Colon (tissue), 2 donors: Measurements from ENCODE around the gene KRT24.

Experiments
- FAIRE-seq: peaks from 2 replicates; lab custom pipeline; 2012; peaks lifted over from hg19 to GRCh38; lab: Jason Lieb, UNC
- donor health status: control.
- donor health status: control.

Gene KRT24

DNA sequence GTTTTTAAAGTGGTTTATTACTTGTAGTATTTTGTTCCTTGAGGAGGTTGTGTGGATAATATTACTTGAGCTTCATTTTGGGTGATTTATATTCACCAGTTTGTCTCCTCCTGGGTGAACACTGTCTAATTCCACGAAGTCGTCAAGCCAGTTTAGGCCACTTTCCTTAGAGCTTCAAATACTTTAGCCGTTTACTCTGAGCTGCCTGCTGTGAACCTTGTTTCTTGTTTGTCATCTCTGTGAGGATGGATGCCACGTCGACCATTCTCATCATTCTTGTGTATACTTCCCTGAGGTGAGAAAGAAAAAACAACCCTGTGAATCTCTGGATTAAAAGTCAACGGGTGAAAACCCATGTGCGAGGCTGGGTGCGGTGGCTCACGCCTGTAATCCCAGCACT, 9.0 kb downstream of the KRT24 start:
- FAIRE-seq, result no peak

DNA sequence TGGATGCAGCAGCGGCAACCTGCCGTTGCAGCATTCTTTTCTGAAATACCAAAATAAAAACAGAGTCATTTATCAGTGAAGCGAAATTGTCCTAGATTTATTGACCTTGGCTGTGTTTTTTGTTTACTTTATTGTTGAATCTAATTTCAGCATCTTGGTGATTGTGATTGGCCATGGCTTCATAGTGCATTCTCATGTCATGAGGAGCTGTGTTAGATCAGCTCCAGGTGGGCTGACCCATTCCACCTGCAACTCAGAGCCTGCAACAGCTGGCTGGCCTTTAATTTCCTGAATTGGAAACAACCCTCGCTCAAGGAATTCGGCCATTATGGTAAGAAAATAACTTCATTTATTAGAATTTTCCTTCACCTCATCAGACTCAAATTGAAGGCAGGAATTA, 16.4 kb downstream of the KRT24 start:
- no peak for FAIRE-seq

DNA sequence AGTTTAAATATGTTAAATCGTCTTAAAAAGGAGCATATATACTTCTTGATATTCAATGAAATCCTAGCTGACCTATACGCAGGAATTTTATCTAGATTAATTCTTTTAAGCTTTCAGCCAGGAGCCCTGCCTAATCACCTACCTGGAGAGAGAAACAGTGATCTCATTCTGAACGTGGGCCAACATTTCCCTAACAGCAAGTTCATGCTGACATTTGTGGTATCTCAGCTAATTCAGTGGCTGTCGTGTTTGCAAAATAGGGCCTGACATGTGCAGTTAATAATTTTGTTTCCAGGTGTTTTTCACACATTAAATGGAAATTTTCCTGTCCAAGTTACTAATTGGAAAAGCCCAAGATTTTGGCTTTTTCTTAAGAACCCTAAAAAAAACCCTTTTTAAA, 17.4 kb downstream of the KRT24 start:
- FAIRE-seq, result no peak

DNA sequence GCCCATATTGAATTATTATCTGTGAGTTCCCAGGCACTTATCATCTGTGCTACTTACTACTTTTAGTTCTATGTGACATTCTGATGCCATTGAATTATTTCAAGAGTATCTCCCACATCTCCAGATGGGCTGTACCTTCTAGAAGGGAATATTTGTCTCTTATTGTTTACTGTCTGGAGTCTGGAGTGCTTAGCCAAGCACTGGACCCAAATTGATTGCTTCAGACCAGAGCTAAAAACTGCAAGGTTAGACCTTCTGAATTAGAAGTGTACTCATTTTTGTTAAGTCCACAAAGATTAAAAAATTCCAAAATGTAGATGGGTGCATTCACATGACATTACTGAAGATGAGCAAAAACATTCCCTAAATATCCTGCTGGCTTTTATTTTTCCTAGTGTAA, 22.6 kb downstream of the KRT24 start:
- no peak for FAIRE-seq

DNA sequence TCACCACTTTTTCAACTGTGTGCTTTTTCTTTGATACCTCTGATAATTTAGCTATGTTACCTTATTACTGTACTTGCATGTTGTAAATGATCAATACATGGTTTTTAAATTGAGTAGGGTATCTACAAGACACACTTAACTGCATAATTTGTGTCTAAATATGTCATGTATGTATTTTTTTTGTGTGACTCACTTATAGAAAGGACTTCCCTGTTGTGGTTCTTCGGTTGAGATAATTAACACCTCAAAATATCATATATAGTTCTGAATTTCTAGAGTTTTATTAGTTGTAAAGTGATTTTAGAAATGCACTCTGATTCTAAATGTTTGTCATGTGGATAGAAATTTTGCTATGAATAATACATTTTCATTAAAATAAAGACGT, 24.0 kb downstream of the KRT24 start:
- no peak for FAIRE-seq

DNA sequence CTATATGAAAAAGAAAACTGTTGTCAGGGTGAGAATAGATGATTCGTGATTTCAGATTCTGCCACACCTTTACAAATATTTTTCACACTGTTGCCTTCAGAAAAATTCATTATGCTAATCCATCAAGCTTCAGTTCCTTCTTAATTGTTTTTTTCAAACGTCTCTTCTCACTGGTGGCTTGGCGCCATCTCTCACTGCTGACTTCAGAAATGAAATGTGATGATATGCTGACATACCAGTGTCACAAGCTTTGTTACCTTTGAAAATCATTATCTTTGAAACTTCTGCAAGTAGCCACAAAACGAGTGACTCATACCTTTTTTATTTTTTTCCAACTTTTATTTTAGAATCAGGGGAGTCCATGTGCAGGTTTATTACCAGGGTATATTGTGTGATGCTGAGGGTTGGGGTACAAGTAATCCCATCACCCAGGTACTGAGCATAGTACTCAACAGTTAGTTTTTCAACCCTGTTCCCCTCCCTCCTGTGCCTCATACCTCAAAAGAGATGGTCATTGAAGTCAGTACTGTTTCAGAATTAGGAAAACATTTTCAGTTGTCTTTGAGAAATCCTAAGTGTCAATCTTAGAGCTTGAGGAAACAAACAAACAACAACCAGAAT, 24.5 kb downstream of the KRT24 start:
- FAIRE-seq, result no peak

DNA sequence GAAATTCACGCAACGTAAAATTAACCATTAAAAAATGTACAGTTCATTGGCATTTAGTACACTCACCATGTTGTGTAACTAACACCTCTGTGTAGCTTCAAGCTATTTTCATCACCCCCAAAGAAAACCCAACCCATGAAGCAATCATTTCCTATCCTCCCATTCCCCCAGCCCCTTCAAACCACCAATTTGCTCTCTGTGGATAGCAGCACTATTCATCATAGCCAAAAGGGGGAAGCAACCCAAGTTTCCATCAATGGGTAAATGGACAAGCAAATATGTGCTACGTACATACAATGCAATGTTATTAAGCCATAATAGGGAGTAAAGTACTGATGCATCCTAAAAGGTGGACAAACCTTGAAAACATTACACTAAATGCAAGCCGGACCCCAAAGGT, 27.6 kb downstream of the KRT24 start:
- no peak for FAIRE-seq

DNA sequence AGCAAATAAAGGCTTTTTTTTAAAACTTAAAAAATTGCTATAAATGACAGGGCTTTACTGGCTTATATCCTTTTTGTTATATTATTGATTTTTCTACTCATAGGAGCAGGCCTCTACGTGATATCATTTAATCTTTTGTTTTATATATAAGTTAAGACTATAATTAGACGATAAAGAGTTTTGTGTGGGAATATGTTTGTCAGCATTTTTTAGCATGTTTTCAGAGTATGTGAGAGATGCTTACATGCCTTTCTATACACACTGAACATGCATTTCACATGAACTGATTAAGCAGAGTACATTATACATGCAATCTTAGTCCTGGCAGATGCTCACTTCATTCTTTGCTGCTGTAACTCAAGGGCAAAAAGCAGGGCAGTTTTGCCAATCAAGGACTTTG, 30.9 kb downstream of the KRT24 start:
- FAIRE-seq, result no peak

DNA sequence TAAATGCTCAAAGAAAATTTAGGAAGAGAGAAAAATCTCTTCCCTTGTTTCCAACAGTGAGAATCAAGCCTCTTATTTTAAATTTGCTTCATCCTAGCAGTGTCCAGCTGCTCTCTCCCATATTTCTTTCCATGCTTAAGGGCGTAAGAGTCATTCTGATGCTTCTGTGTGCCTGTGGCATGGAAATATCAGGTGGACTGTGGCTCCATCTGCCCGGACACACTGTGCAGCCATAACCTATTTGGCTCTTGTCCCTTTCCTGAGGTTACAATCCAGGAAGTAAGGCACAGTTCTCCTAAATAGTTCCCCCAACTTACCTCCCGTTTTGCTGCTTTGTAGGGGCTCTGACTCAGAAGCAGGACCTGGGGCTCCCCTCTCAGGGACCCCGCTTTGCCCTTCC, 32.3 kb downstream of the KRT24 start:
- no peak for FAIRE-seq

DNA sequence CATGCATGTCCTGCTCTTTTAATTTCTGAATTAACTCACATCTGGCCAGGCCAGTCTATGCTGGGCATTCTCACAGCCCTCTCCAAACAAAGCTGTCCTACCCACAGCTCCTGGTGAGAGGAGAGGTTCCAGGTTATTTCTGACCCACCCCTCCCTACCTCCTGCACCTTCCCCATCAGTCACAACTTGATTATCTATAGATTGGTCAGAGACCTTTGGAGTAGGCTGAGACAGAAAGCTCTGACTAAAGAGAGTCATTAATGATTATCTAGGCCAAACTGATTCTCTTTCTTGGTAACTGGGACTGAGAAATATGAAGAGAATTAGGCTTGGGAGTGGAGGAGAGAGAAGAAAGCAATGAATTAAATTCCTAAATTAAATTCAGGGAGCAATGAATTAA, 37.2 kb downstream of the KRT24 start:
- FAIRE-seq, result no peak

DNA sequence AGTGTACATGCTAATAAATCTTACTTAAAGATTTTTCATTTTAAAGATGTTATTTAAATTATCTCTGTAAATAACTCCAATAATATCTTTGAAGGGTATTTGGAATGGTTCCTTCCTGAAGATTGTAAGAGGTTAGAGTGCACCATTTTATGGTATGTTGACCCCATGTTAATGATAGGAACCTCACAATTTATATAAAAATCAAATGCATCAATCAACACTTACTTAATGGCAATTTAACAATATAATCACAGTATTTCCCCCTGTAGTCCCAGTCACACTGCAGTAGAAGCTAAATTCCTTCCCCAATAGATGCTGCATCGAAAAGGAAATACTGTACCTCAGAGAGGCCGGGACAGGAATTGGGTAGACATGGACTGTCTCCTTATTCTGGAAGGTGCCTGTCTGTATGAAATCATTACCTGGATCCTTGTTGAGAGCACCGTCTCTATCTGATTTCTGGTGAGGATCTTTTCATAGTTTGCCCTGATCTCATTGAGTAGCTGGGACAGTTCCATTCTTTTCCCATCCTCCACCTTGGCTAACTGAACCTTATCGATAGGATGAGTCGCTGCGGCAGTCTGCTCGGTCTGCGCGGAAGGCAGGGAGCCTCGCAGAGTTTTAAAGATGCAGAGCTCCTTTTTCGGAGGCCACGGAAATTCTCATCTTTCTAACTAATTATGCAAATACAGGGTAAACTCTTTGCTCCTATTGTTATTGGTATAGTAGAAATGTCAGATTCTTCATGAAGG, 38.8 kb downstream of the KRT24 start, which contains the start of gene KRT222:
Gene KRT222, minus strand, starts transcription at position 596 of the 752 bp plus-strand sequence. Its CDS starts 78 bp downstream, at position 518.
- FAIRE-seq, result no peak

DNA sequence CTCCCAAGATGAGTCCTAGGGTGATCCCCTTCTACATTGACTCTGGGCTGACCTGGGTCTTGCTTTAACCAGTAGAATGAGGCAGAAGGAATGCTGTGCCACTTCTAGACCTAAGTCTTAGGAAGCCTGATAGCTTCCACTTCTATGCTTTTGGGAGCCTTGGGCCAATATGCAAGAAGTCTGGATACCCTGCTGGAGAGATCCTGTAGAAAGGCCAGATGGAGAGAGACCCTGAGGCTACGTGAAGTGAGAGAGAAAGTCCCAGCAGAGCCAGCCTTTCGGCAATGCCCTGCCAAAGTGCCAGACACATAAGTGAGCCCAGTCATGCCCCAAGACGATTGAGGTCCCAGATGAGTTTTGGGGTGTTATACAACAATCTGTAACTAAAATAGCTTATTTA, 40.3 kb downstream of the KRT24 start:
- no peak for FAIRE-seq

DNA sequence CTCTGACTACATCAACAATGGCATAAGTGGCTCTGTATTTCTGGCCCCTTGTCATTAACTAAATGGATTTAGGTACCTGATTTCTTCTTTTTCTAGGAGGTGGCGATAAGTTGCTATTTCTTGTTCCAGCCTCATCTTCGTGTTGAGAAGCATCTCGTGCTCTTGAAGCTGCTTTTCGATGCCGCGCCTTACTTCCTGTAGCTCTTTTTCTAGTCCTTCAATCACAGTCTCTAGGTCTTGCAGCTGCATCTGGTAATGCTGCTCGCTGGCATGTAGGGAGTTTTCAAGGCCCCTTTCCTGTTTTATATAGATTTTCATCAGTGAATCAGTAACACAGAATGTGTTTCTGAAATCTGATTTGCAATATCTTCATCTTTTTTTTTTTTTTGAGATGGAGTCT, 43.6 kb downstream of the KRT24 start:
- FAIRE-seq, result no peak

DNA sequence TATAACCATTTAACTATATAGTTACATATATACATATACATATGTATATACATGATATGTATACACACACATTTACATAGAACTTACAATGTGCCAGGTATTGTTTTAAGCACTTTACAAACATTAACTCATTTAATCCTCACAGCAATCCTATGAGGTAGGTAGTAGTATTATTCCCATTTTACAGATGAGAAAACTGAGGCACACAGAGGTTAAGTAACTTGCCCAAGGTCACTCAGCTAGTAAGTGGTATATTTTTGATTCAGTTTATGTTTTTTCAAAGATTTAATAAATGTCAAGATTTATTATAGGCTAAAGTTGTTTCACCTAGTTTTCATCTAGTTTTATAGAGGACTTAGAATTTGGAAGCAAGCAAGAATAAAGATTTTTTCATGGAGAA, 45.2 kb downstream of the KRT24 start:
- no peak for FAIRE-seq

DNA sequence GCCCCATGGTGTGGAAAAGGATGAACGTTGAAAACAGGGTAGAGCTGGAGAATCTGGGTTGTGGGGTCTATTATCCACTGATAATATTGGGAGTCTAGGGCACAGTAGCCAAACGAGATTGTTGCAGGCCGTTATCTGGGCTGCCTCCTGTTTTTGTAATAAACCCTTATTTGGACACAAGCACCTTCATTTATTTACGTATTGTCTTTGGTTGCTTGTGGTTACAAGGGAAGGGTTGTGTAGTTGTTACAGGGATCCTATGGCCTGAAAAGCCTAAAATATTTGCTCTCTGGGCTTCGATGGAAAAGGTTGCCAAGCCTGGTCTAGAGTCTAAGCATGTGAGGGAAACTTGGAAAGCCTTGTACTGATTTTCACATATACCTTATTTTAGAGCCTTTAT, 51.6 kb downstream of the KRT24 start:
- no peak for FAIRE-seq

DNA sequence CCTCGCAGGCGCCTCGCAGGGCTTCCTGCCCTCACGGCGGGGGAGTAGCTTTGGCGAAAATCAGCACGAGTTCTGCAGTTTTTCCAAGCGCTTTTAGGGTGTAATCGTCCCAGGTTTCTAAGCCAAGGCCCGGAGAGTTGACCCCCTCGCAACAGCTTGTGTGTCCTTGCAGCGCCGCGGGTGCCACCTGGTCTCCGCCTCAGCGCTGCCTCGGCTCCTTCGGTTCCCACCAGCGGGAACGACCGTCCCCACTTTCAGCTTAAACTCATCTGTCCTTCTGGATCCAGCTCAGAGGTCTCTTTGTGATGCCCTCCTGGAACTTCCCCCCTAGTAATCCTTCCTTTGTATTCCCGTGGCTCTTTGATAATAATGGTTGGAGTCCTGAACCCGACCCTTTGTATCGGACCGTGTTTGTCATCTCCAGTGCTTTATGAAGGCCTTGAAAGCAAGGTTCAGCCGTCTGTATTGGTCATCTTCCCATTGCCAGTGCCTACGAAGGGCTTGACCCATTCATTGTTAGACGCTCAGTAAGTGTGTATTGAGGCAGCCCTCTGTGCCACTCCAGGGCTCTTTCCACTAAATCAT, 55.1 kb downstream of the KRT24 start:
- FAIRE-seq, result no peak
